ENCODE results near the gene TRIM33. TPM values are rescaled to one million over a fixed set of nuclear protein-coding genes. Genes with fewer than 3 reads are reported as not detected.

The TRIM33 gene
- total and polyA plus RNA-seq, 2 donors (not counting 3 experiments of a cell fraction or from before 2014, with no cell fraction given), result 10.3 to 29.1 TPM

GRCh38 chr1:114435088-114435715, 75.8 kb downstream of the TRIM33 start:
- Histone ChIP-seq H3K27me3 (ENCODE audit: control insufficient read depth in 2 of 2, insufficient read depth in 2 of 2, low read length in 2 of 2) (no peaks in the 10 kb centered on the region), H3K4me2 (ENCODE audit: insufficient read depth, low read length) (no peak overlapping the region), H3K9ac (replicated peaks; ENCODE audit: extremely low read depth, insufficient read depth, low read length) (no peak overlapping the region), H3K27ac (ENCODE audit: insufficient read depth, low read depth, low read length) (no peak overlapping the region), H3K9me1 (replicated peaks; ENCODE audit: control insufficient read depth, extremely low read depth, insufficient read depth, low read length) (no peaks in the 10 kb centered on the region), H3K4me3 (replicated peaks in 1 of 3; ENCODE audit: insufficient read depth in 1 of 3, low read depth in 1 of 3, low read length in 3 of 3) (no peak overlapping the region), H3K9me3 (replicated peaks; ENCODE audit: control insufficient read depth, insufficient read depth, low read length) (no peaks in the 10 kb centered on the region), H2AFZ (ENCODE audit: low read depth, low read length) (no peak overlapping the region), H4K20me1 (replicated peaks; ENCODE audit: control insufficient read depth, extremely low read depth, insufficient read depth, low read length) (no peaks in the 10 kb centered on the region), H3K4me1 (ENCODE audit: control insufficient read depth, extremely low read depth, insufficient read depth, low read length) (peaks cover 8% of the 10 kb centered on the region), H3K79me2 (ENCODE audit: control insufficient read depth, insufficient read depth, low read length) (peaks cover 25% of the 10 kb centered on the region), H3K36me3 (ENCODE audit: control insufficient read depth in 2 of 2, extremely low read depth in 1 of 2, insufficient read depth in 2 of 2, low read length in 2 of 2) (peaks cover 0 to 2% of the 10 kb centered on the region in 2 experiments)
- FAIRE-seq (no peak), DNase-seq (ENCODE audit: low read depth, low spot score) (no peak)
- intact Hi-C loops (cut with micrococcal nuclease), result no loop called here
- TF ChIP-seq POLR2AphosphoS5 (IDR thresholded peaks at IDR 0.05; ENCODE audit: insufficient read depth, low read depth, low read length) (no peak), MYC (IDR thresholded peaks at IDR 0.05; ENCODE audit: low read depth, low read length) (no peak), EZH2 (IDR thresholded peaks at IDR 0.05; ENCODE audit: borderline replicate concordance, low read depth, low read length, severe bottlenecking) (no peak), CTCF (IDR thresholded peaks at IDR 0.05; ENCODE audit: extremely low read depth in 1 of 2, insufficient read depth in 1 of 2, low read depth in 1 of 2, low read length in 2 of 2) (no peak)
- no TSS peak for BruUV-seq (replicated peaks)
- CTCF ChIA-PET, result interaction anchor here (0.6 to 2.0 kb wide), 2 partner anchors 9 to 160 kb away, joined by 3 to 7 read pairs; no protein-coding TSS in a partner anchor
- dilution Hi-C loops (cut with MboI; ENCODE audit: extremely low pct_ligation_motif_present, low sequenced_read_pairs), result no loop called here
- POLR2A ChIA-PET, result no interaction called here

- no peaks in the 10 kb centered on the region for H3K9me3 ChIP-seq (replicated peaks; ENCODE audit: control insufficient read depth, insufficient read depth, low read length)
- H3K4me2 ChIP-seq (ENCODE audit: insufficient read depth, low read length), result no peak overlapping the region
- no peak overlapping the region for H3K4me3 ChIP-seq (replicated peaks in 1 of 3; ENCODE audit: insufficient read depth in 1 of 3, low read depth in 1 of 3, low read length in 3 of 3)
- intact Hi-C loops (cut with micrococcal nuclease), result no loop called here
- no peak overlapping the region for H3K27ac ChIP-seq (ENCODE audit: insufficient read depth, low read depth, low read length)
- H3K4me1 ChIP-seq (ENCODE audit: control insufficient read depth, extremely low read depth, insufficient read depth, low read length), result peaks cover 3% of the 10 kb centered on the region
- ChIA-PET CTCF (interaction anchor here (1.3 to 1.9 kb wide), 2 partner anchors 8 to 9 kb away, joined by 3 to 4 read pairs; no protein-coding TSS in a partner anchor), POLR2A (no interaction called here)
- peaks cover 13% of the 10 kb centered on the region for H3K79me2 ChIP-seq (ENCODE audit: control insufficient read depth, insufficient read depth, low read length)
- FAIRE-seq (no peak), DNase-seq (ENCODE audit: low read depth, low spot score) (no peak)
- H3K36me3 ChIP-seq (ENCODE audit: control insufficient read depth in 2 of 2, extremely low read depth in 1 of 2, insufficient read depth in 2 of 2, low read length in 2 of 2), result peaks cover 4 to 8% of the 10 kb centered on the region in 2 experiments
- dilution Hi-C loops (cut with MboI; ENCODE audit: extremely low pct_ligation_motif_present, low sequenced_read_pairs), result no loop called here
- H3K9ac ChIP-seq (replicated peaks; ENCODE audit: extremely low read depth, insufficient read depth, low read length), result no peak overlapping the region
- H3K9me1 ChIP-seq (replicated peaks; ENCODE audit: control insufficient read depth, extremely low read depth, insufficient read depth, low read length), result no peaks in the 10 kb centered on the region
- no peaks in the 10 kb centered on the region for H4K20me1 ChIP-seq (replicated peaks; ENCODE audit: control insufficient read depth, extremely low read depth, insufficient read depth, low read length)
- TF ChIP-seq POLR2A (IDR thresholded peaks at IDR 0.05; ENCODE audit: low read depth, low read length), result no peak
- no peak for TF ChIP-seq GATA2 (IDR thresholded peaks at IDR 0.05; ENCODE audit: insufficient read depth, insufficient read length, low read depth, low read length)
- no peak for TF ChIP-seq JUN (IDR thresholded peaks at IDR 0.05; ENCODE audit: borderline replicate concordance, insufficient read depth, insufficient read length, low read depth)
- no peak for TF ChIP-seq CTCF (IDR thresholded peaks at IDR 0.05; ENCODE audit: extremely low read depth in 1 of 2, insufficient read depth in 1 of 2, low read depth in 1 of 2, low read length in 2 of 2)
- no peak for TF ChIP-seq FOS (IDR thresholded peaks at IDR 0.05; ENCODE audit: borderline replicate concordance, insufficient read depth, low read length)
- TF ChIP-seq MYC (IDR thresholded peaks at IDR 0.05; ENCODE audit: low read depth, low read length), result no peak
- TF ChIP-seq POLR2AphosphoS5 (IDR thresholded peaks at IDR 0.05; ENCODE audit: insufficient read depth, low read depth, low read length), result no peak
- no peak for TF ChIP-seq MAX (IDR thresholded peaks at IDR 0.05; ENCODE audit: insufficient read depth, insufficient read length)
- TF ChIP-seq EZH2 (IDR thresholded peaks at IDR 0.05; ENCODE audit: borderline replicate concordance, low read depth, low read length, severe bottlenecking), result no peak
- H3K27me3 ChIP-seq (ENCODE audit: control insufficient read depth in 2 of 2, insufficient read depth in 2 of 2, low read length in 2 of 2), result no peaks in the 10 kb centered on the region
- BruUV-seq (replicated peaks), result no TSS peak
- no peak overlapping the region for H2AFZ ChIP-seq (ENCODE audit: low read depth, low read length)
Measured at GRCh38 chr1:114431026-114431425, 80.0 kb downstream of the TRIM33 start.

Measured in endothelial cell of umbilical vein (primary cell).